Measurements from ENCODE around the gene PPIF.

The PPIF gene

DNA sequence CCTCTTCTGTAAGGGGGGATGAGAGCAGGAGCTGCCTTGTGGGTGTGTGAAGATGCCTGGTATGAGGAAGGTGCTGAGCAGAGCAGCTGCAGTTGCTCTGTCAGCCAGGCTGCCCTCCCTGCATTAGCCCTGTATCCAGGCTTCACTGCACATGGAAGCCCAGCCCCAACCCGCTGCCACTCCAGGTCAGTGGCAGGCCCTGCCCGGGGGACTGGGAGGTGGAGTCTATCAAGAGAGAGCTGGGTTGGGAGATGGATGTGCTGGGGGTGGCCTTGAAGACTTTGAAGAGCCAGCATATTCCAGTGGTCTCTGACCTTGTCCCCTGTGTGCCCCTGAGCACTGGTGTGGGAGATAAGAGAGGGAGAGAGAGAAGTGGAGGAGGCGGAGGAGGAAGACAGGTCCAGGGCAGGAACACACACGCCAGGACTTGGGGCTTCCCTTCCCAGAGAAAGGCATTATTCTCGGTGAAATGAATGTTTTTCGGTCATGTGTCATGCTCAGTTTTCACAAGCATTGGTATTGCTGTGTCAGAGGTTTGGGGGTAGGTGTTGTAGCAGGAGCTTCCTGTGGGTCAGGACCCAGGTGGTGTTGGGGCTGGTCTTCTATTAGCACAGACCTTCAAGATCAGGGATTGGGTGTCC is 2.6 kb downstream of the PPIF start:
- no peak for DNase-seq

DNA sequence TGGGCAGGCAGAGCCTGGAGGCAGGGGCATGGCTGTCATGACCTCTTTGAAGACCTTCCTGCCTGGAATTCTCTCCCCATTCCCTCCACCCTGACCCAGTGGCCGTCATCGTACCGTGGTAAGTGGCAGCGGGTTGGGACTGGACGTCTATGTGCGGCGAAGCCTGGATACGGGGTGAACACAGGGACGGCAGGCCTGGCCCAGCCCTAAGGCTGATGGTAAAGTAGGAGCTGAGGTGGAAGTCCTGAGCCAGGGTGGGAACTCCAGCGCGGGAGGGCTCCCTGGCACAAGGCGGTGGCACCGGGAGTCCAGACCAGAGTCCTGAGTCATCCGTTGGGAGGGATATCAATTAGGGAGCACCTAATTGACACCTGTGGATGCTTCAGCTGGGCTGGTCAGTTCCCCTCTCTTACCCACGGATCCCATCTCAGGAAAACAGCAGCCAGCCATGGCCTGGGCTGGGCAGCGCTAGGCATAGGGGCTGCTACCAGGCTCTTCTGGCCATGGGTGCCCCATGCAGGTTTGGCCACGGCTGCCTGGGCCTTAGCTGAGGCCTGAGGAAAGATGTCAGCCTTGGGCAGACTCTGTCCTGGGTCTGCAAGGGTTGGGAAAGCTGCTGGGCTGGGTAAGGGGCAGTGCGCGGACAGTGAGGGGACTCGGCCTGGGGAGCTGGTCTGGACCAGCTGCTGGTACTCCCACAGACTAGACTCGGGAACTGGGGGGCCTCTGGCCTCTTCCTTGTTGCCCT is 3.3 kb downstream of the PPIF start:
- no peak for DNase-seq

GRCh38 chr10:79351332-79351731 is 4.1 kb downstream of the PPIF start:
- DNase-seq, result no peak

GRCh38 chr10:79352035-79352877 is 5.0 kb downstream of the PPIF start:
- DNase-seq, result no peak

GRCh38 chr10:79353000-79353406 is 5.7 kb downstream of the PPIF start:
- no peak for DNase-seq

DNA sequence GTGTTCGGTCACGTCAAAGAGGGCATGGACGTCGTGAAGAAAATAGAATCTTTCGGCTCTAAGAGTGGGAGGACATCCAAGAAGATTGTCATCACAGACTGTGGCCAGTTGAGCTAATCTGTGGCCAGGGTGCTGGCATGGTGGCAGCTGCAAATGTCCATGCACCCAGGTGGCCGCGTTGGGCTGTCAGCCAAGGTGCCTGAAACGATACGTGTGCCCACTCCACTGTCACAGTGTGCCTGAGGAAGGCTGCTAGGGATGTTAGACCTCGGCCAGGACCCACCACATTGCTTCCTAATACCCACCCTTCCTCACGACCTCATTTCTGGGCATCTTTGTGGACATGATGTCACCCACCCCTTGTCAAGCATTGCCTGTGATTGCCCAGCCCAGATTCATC is 6.5 kb downstream of the PPIF start:
- no peak for DNase-seq

- no peak for DNase-seq
Measured at GRCh38 chr10:79354141-79354540, 6.9 kb downstream of the PPIF start.

DNA sequence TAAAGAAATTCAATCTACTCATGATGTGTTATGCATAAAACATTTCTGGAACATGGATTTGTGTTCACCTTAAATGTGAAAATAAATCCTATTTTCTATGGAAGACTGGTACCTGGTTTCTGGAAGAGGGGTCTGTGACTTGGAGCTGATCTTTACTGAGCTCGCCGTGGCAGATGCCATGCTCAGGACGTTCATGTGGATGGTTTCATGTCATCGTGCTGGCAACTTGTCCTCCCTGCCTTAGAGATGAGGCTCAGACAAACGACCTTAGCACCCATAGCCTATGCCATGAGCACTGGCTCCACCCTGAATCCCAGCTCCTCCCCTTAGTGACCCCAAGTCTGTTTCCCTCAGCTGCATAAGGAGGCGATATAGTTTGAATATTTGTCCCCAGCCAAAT is 7.3 kb downstream of the PPIF start:
- DNase-seq, result no peak

DNA sequence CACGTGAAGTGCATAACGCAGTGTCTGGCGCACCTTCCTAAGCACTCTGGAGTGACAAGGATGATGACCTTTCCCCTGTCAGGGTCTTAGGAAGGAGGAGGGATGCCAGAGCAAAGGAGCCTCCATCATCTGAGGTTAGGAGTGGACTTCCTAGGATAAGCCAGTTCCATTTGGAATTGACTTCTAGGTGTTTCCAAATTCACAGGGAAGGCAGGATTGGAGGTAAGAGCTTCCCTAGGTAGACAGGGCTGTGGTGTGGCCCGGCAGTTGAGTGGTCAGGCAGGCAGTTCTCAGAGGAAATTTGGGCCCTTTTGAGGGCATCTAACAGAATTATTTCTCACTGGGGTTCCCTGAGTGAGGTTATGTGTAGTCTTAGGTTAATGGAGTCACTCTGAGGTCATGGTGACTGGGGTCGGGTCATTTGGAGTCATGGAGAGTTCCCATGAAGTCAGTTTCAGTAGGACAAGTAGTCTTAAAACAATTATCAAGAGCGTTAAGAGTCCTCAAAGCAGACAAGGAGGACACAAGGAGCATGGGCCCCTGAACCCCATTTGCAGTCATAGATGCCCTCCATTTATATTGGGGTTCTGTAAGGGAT is 8.2 kb downstream of the PPIF start:
- no peak for DNase-seq

- no peak for DNase-seq
Measured at GRCh38 chr10:79356104-79356503, 8.8 kb downstream of the PPIF start.

DNA sequence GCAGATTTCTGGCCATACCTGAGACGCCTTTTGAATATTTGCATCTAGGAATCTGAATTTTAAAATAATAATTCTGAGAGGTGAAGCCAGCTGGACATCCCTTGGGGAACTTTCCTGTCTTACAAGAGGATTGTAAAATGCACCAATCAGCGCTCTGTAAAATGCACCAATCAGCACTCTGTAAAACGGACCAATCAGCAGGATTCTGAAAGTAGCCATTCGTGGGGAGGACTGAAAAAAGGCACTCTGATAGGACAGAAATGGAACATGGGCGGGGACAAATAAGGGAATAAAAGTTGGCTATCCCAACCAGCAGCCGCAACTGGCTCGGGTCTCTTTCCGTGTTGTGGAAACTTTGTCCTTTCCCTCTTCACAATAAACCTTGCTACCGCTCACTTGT is 9.9 kb downstream of the PPIF start:
- no peak for DNase-seq

DNA sequence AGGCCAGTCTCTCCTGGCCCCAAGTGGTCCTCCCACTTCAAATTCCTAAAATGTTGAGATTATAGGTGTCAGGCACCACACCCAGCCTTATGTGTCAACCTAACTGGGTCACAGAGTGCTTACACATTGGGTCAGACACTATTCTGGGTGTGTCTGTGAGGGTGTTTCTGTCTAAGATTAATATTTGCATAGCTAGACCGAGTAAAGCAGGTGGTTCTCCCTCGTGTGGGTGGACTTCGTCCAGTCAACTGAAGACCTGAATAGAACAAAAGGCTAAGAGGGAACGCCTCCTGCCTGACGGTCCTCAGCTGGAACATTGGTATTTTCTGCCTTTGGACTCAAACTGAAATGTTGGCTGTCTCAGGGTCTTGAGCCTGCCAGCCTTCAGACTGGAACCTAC is 11.5 kb downstream of the PPIF start:
- DNase-seq, result no peak

DNA sequence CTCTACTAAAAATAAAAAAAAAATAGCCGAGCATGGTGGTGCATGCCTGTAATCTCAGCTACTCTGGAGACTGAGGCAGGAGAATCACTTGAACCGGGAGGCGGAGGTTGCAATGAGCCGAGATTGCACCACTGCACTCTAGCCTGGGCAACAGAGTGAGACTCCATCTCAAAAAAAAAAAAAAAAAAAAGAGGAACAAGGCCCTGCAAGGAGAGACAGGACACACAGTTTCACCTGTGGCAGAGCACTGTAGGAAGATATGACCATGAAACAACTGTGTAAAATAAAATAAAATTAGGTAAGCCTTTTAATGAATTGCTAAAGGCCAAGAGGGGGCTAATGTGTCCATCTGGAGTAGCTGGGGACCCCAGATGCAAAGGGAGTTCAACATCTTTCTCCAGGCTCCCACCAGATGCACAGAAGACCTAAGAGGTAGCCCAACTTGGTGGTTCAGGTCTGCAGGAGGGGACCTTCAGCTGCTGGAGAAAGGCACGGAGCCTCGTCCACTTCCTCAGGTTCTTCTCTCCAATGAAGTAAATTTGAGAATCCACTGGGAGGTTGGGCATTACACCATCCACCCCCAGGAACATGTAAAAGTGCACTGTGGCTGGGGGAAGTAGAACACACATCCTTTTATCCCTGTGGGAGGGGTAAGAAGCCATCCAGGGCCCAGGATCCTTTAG is 12.7 kb downstream of the PPIF start:
- no peak for DNase-seq

DNA sequence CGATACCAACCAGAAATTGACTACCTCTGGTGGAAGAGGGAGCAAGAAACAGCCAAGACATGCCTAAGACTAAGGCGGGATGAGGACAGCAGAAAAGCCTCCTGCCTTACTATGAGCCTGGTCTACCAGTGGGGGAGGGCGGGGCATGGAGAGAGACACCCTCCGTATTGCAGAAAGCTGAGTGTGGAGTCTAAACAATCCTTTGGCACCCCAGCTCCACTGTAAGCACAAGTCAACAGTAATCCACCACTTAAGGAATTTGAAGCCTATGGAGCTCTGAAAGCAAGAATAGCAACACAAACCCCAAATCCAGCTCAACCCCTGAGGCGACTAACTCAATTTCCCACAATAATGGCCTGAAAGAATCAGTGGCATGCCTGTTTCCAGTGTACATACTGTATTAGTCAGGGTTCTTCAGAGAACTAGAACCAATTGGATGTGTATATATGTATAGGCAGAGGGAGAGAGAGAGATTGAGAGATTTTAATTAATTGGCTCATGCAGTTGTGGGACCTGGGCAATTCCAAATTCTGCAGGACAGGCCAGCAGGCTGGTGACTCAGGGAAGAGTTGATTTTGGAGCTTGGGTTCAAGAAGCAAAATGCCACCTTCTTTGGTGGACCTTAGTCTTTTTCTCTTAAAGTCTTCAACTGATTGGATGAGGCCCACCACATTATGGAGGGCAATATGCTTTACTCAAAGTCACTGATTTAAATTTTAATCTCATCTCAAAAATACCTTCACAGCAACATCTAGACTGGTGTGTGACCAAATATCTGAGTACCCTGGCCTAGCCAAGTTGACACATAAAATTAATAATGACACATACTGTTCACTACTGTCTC is 13.5 kb downstream of the PPIF start:
- DNase-seq, result no peak

DNA sequence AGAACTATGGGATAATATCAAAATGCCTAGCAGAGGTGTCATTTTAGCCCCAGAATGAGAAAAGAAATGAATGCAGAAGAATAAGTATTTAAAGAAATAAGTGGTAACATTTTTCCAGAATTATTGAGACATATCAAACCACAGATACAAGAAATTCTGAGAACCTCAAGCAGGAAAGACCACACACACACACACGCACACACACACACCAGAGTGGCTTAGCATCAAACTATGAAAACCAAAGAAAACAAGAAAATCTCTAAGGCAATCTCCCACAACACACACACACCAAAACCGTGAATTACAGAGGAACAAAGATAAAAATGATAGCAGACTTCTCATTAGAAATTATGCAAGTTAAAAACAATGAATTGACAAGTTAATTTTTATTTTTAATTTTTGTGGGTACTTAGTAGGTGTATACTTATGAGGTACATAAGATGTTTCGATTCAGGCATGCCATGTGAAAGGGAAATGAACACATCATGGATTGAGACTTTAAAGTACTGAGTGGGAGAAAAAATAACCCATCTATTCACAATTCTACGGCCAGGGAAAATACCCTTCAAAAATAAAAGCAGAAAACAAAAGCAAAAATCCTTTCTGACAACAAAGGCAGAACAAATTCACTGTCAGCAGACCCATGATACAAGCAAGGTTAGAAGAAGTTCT is 14.6 kb downstream of the PPIF start:
- DNase-seq, result peak; percentile 21

DNA sequence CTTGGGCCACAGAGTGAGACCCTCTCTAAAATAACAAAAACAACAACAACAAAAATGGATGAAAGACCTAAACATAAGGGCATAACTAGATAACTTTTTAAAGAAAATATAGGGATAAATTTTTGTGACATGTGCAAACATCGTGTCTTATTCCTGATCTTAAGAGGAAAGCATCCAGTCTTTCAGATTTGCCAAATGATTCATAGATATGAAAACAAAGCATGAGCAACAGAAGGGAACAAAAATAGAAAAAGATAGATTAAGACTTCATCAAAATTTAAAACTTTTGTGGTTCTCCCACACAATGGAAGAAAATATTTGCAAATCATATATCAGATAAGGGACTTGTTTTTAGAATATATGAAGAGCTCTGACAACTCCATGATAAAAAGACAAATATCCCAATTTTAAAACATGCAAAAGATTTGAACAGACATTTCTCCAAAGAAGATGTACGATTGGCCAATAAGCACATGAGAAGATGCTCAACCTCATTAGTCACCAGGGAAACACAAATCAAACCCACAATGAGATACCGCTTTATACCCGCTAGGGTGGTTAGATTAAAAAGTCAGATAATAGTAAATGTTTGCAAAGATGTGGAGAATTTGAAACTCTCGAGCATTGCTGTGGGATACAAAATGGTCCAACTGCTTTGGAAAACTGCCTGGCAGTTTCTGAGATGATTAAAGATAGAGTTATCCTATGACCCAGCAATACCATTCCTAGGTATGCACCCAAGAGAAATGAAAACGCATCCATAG is 20.3 kb downstream of the PPIF start:
- no peak for DNase-seq

- no peak for DNase-seq
Measured at GRCh38 chr10:79372871-79373270, 25.6 kb downstream of the PPIF start.

DNA sequence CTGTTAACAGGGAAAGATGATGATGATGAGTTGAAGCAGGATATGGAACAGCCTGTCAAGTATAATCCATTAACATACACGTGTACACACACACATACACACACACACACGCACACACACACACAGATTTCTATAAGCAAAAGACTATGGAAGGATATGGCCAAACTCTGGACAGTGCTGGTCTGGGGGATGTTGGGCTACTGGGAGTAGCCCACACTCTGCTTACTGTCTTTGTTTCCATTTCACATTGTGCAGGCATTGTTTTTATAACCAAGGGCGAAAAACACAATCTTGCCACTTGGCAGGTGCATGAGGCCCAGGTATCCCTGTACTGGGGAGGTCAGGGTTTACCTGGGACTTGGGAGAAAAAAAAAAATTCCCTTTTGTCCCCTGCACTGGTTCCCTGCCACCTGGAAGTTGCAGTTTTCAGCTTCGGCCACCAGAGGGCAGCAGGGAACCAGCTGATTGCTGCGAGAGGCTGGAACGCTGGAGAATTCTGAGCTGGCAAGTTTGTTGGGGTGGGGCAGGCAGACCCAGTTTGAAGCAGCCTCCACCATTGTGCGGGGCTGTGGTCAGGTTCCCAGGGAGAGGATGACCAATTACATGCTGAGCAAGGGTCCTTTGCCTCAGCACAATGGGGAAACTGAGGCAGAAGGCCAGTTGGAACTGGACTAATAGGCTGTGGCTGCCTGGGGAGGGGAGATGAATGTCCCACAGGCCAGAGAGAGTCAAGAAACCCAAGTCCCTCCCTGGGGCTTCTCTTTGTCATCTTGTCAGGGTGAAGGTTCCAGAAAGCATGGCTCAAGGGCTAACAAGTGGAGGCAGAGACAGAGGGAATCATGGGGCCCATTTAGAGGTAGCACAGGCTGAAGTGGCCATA is 27.3 kb downstream of the PPIF start:
- peak; percentile 72 for DNase-seq

DNA sequence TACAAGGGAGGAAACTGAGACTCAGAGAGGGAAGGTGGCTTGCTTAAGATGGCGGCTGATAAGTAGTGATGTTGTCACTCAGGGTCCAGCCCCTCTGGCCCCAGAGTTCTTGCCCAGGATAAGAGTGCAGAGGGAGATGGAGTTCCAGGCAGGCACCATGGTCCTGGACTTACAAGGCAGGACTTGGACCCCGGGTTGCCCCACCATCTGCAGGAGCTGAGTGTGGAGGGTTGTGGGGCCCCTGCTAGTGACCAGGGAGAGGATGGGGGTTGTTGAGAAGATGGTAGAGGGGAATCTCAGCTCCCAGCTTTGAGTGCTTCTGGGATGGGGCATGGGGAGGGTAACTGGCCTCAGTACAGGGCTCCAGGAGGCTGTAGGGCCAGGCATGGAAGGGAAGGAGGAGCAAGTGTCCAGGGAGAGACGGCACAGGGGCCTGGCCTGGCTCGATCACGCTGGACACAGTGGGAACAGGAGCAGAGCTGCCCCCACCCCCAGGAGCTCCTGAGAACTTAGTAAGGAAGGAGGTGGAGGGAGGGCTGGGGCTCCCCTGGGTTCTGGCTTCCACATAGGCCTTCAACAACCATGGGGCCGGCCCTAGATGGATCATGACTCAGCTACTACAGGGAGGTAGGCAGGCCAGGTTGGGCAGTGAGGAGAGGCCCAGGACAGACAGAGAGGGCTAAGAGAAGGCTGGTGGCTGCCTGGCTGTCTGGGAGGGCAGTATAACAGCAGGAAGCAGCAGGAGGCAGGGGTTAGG is 28.2 kb downstream of the PPIF start:
- DNase-seq, result no peak

Measured in CD4-positive, alpha-beta T cell treated with Interleukin-12 subunit alpha and Interleukin-12 subunit beta, for 1 hour (primary cell).